Osteocyte (in vitro differentiated cells): ENCODE data around the gene BARHL1. TPM values are rescaled to one million over a fixed set of nuclear protein-coding genes. Genes with fewer than 3 reads are reported as not detected.

Experiments used
- DNase-seq: peaks from one replicate; pipeline ENCODE4 v3.0.0; 2021; ENCODE audit warnings: mixed read lengths; ENCODE audit not compliant: unreplicated experiment; ENCODE audit errors: extremely low spot score
- H3K27ac Mint-ChIP-seq: one replicate; pipeline ENCODE4 v1.8.0; 2021; ENCODE audit warnings: mild to moderate bottlenecking, mixed read lengths; ENCODE audit not compliant: unreplicated experiment
- H3K27me3 Mint-ChIP-seq: one replicate; pipeline ENCODE4 v1.8.0; 2021; ENCODE audit warnings: mixed read lengths; ENCODE audit not compliant: unreplicated experiment
- H3K36me3 Mint-ChIP-seq: one replicate; pipeline ENCODE4 v1.8.0; 2021; ENCODE audit warnings: mixed read lengths; ENCODE audit not compliant: unreplicated experiment
- H3K4me1 Mint-ChIP-seq: one replicate; pipeline ENCODE4 v1.8.0; 2021; ENCODE audit warnings: mixed read lengths; ENCODE audit not compliant: unreplicated experiment
- H3K4me3 Mint-ChIP-seq: one replicate; pipeline ENCODE4 v1.8.0; 2021; ENCODE audit warnings: mild to moderate bottlenecking, moderate library complexity, mixed read lengths; ENCODE audit not compliant: unreplicated experiment
- H3K9me3 Mint-ChIP-seq: one replicate; pipeline ENCODE4 v1.8.0; 2021; ENCODE audit warnings: mixed read lengths; ENCODE audit not compliant: unreplicated experiment
- CTCF ChIP-seq: fragments of 200-600 bp; sonication (generic); IDR thresholded peaks from 2 replicates; pipeline ENCODE4 v1.5.0; 2021; ENCODE audit warnings: antibody characterized with exemption, mild to moderate bottlenecking, moderate library complexity
- total RNA-seq: library from RNA; stranded (reverse); gene quantifications from 2 replicates; pipeline ENCODE4 v1.2.1, GENCODE V29; 2021

The BARHL1 gene
- total RNA-seq, 1 donor from 2014 or later: not detected

GRCh38 chr9:132586830-132587591 lies 4.6 kb downstream of the BARHL1 start:
- Mint-ChIP-seq H3K9me3 (no peaks in the 10 kb centered on the region), H3K4me1 (peaks cover 10% of the 10 kb centered on the region), H3K27ac (no peak overlapping the region), H3K27me3 (peaks cover 76% of the 10 kb centered on the region), H3K36me3 (peaks cover 1% of the 10 kb centered on the region), H3K4me3 (no peak overlapping the region)
- DNase-seq: no peak
- TF ChIP-seq CTCF: no peak

GRCh38 chr9:132587592-132587955 lies 5.2 kb downstream of the BARHL1 start:
- no peaks in the 10 kb centered on the region for H3K9me3 Mint-ChIP-seq
- H3K4me1 Mint-ChIP-seq: peaks cover 9% of the 10 kb centered on the region
- TF ChIP-seq CTCF: no peak
- no peak for DNase-seq
- H3K4me3 Mint-ChIP-seq: no peak overlapping the region
- H3K27me3 Mint-ChIP-seq: peaks cover 81% of the 10 kb centered on the region
- no peak overlapping the region for H3K27ac Mint-ChIP-seq
- H3K36me3 Mint-ChIP-seq: peaks cover 4% of the 10 kb centered on the region

GRCh38 chr9:132588098-132588497 lies 5.7 kb downstream of the BARHL1 start:
- Mint-ChIP-seq H3K27me3 (peaks cover 79% of the 10 kb centered on the region), H3K27ac (no peak overlapping the region), H3K4me3 (no peak overlapping the region), H3K36me3 (peaks cover 4% of the 10 kb centered on the region), H3K4me1 (peaks cover 9% of the 10 kb centered on the region), H3K9me3 (no peaks in the 10 kb centered on the region)
- no peak for TF ChIP-seq CTCF
- no peak for DNase-seq

GRCh38 chr9:132588501-132589147 lies 6.2 kb downstream of the BARHL1 start:
- DNase-seq: no peak
- Mint-ChIP-seq H3K4me1 (peaks cover 9% of the 10 kb centered on the region), H3K9me3 (no peaks in the 10 kb centered on the region), H3K4me3 (no peak overlapping the region), H3K36me3 (peaks cover 10% of the 10 kb centered on the region), H3K27ac (no peak overlapping the region), H3K27me3 (peaks cover 74% of the 10 kb centered on the region)
- TF ChIP-seq CTCF: no peak
